HG02610 (cell line): ENCODE measurements around the gene TADA3.
"Not testable (repeated sequence)": the region's sequence is repeated elsewhere in the genome, so short reads cannot be mapped to it uniquely, and the experiment has no call there.

Experiments
- ATAC-seq: cut with Tn5 transposase; IDR thresholded peaks from one replicate; pipeline ENCODE4 v1.9.1; 2021; ENCODE audit warnings: mild to moderate bottlenecking, moderate library complexity; ENCODE audit not compliant: unreplicated experiment

TADA3 gene

DNA sequence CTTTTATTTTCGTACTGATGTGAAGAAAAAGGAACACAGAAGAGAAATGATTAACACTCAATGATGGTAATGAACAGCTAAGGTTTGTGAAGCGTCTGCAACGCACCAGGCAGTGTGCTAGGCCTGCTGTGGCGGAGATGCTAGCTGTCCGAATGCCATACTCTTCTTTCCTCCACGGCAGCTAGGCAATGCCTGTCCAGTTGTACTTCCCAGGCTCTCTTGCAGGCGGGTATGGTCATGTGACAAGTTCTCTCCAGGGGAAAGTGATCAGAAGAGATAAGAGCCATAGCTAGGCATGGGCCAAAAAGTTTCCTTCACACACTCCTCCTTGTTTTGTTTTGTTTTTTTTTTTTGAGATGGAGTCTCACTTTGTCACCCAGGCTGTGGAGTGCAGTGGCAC is 6.7 kb downstream of the TADA3 start:
- ATAC-seq = no peak

DNA sequence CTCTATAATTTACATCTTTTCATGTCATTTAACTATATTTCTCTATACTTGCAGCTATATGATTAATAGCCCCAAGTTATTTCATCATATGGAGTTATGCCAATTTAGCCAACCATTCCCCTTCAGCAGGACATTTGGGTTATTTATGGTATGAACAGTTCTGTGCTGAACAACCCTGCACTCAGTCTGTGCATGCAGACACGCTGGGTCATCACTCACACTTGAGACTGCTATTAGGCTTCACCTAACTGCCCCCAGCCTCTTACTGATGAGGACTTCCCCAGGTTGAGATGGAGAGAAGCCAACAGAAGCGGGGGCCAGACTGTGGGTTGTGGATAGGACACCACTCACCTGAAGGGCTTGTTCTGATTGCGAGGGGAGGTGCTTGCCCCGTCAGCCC is 7.3 kb downstream of the TADA3 start:
- ATAC-seq = no peak

DNA sequence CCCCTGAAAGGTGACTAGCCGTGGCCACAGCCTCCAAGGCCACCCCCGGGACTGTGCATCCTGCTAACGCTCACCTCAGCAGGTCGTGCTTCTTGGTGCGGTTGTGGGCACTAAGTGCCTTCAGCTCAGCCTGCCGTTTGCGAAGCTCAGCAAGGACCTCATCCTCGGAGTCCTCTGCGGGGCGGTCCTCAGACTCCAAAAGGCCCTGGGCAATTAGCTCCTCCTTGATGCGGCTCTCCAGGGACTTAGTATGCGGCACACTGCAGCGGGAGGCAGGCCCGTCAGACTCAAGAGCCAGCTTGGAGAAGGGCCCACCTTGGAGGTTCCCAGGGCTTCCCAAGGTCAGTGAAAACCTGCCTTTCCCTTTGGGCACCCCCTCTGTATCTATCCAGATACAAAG is 8.3 kb downstream of the TADA3 start:
- ATAC-seq = no peak

DNA sequence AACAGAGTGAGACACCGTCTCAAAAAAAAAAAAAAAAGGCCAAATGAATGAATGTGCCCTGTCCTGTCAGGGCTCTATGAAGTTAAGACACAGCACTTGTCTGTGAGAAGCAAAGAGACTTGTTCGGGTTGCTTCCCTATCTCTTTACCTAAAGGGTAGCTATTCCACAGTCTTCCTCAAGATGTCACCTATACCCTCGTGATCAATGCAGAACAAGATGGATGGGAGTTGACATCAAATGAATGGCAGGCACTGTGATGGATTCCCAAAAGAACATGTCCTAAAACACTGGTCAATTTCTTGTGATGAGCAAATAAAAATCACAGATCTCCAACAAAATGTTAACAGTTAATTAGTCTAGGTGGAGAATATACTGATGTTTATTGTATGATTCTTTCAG is 9.5 kb downstream of the TADA3 start:
- ATAC-seq = no peak

DNA sequence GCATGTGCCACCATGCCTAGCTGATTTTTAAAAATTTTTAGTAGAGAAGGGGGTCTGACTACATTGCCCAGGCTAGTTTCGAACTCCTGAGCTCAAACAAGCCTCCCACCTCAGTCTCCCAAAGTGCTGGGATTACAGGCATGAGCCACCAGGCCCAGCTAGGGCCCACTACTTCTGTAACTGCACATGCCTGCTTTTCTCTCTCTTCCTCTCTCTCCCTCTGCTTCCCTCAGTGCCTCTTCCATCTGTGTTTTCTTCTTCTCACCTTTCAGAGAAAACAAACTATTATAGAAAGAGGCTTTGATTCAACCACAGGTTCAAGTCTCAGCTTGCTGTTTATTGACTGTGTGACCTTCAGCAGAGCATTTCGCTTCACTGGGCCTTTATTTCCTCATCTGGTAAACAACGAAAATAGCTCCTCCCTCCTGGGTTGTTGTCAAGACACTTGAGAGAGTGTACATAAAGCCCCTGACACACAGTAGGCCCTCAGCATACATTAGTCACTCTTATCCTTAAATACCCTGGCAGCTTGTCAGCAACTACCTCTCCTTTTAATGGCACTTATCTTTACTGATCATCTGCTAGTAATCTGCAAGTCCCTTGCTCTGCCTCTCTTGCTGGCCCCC is 10.2 kb downstream of the TADA3 start:
- no peak for ATAC-seq

DNA sequence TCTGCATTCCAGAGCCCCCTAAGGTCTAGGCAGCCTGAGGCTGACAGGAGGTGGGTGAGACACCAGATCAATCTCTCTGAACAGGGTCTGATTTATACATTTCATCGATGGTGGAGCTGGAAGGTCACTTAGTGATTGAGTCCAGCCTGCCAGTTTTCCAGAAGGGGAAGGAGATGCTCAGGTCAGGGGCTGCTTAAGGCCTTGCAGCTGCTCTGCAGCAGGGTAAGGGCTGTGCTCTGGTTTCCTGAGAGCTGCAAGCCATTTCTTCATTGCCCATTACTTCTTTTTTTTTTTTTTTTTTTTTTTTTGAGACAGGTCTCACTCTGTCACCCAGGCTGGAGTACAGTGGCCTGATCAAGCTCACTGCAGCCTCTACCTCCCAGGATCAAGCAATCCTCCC is 10.7 kb downstream of the TADA3 start:
- no peak for ATAC-seq

DNA sequence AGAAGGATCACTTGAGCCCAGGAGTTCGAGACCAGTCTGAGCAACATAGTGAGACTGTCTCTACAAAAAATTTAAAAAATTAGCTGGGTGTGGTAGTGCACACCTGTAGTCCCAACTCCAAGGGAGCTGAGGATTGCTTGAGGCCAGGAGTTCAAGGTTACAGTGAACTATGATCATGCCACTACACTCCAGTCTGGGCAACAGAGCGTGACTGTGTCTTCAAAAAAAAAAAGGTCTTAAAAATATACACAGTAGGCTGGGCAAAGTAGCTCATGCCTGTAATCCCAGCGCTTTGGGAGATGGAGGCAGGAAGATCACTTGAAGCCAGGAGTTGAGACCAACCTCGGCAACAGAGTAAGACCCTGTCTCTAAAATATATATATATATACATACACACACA is 11.4 kb downstream of the TADA3 start:
- ATAC-seq = no peak

DNA sequence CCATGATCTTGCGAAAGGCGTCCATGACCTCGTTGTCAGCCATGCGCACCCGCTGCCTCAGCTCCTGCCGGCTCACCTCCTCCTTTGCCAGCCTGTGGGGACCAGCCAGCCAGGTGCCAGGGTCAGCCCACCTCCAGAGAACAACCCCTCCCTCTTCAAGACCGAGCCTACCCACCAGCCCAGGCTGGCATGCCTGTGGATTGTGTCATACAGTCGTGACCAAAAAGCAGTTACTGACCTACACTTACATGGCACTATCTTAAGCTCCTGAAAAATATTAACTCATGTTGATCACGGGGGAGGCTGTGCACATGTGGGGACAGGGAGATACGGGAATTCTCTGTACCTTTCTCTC is 11.8 kb downstream of the TADA3 start:
- ATAC-seq = no peak

DNA sequence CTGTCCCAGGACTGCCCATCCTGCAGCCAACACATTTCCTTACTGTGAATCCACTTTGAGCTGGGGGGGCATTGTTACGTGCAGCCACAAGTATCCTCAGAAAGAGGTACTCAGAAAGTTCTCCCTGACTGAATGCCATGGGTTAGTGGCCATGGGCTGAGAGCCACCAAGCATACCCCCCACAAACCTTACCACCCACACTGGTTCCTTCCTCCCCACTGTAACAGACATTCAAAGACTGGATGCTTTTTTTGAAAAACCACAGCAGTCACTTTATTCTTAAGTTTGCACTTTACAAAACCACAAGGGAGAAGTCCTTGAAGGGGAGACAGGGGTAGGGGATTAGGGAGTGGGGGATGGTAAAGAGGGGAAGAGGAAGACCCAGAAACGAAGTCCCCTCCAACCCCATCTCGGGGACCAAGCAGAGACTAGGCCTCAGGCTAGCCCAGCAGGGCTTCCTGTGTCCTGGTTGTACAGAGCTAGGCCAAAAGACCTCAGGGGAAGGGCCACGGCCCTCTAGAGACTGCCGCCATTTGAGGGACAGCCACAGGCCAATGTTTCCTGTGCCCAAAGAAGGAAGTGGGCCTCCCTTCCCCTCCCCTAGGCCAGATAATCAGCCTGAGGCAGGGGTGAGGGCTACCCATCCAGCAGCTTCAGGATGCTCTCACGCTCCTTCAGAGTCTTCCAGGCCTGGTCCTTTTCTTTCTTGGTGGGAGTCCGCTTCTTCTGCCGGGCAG is 12.4 kb downstream of the TADA3 start:
- ATAC-seq = peak; percentile 51

DNA sequence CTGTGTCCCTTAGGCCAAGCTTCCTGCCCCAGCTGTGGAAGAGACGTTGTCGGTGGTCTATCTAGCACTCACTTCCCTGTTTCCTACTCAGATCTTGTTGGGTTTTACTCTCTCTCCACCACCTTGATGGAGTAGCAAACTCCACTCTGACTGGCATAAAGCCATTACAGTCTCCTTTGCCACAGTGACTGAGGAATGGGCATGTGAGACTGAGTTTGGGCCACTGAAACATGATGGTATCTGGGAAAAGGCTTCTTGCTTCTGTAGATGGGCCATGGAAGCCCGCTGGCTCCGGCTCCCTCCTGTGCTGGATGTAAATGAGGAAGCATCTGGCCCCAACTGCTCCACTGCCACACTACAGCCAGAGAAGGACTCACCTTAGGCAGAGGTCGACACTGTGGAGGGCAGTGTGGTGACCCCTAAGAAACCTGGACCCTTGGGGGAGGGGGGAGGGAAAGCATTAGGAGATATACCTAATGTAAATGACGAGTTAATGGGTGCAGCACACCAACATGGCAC is 13.1 kb downstream of the TADA3 start:
- no peak for ATAC-seq

DNA sequence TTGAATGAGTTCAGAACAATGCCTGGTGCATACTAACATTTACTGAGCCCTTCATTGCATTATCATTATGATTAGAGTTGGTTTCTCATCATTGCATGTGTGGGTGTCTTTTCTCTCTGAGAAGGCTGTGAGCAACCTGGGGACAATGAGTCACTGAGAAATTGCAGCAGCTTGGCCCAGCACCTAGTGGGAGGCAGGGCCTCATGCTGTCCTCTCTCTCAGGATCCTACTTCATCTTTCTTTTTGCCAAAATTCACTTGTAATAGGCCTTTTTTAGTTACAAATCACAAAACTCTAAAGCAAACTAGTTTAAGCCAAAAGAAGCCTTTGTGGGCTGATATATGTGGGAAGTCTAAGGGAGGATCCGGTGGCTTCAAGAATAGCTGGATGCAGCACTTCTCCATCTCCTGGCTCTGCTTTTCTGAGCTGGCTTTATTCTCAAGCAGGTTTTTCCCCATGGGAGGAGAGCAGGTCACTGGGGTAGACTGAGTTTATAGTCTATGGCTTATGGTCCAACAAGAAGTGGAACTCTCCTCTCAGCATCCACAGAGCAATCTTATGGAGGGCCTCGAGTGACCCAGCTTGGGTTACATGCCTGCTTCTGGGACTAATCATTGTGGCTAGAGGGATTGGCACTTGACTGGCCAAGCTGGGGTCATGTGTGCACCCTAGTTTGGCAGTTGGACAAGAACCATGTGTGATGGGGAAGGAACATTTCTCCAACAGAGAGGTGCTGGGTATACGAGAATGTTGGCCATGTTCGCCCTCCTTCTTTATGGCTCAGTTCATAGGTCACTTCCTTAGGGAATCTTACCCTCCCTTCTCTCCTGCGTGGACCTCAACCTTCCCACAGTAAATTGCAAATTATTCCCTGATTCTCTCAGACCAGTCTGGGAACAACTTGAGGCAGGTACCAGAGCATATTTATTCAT is 13.9 kb downstream of the TADA3 start:
- no peak for ATAC-seq

DNA sequence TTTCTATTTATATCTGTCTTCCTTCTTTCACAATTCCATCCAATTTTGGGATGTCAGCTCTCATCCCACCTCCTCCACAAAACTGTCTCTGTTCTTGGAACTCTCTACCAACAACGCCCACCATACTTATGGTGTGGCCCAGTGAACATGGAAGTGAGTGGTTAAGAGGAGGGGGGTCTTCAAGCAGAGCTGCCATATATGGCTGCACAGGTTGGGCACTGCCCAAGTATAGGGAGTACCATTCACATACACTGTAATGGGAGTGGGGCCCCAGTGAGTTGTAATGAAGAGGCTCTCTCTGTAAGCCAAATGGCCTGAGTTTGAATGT is 14.6 kb downstream of the TADA3 start:
- no peak for ATAC-seq

DNA sequence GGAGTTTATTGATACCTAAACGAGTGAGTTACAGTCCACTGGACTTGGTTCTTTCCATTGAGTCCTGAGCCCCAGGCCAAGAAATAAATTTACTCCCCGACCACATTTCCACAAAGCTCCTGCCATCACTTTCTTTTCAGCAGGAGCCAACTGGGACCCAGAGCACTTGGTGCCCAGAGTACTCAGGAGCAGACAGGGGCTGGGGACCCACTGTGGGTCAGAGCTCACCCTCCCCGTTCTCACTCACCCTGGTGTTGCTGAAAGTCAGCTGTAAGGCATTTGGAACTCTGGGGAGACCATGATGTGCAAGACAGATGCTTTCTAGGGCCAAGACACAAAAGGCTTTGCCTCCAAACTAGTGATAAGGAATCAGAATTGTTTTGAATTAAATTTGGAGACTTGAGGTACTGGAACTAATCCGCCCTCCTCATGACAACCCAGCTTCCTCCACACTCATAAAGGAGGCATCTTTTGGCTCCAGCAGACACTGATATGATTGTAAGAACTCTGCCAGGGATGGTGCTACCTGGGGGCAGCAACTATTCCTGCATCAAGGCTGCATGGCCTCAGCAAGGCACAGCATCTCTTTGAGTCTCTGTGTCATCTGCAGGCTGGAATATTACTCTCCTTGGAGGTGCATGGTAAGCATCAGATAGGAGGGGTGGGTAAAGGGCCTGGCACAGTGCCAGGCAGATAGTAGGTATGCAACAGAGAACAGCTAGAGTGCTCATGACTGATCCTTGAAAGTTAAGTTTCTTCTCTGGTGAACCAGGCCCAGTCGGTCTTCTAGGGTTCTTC is 15.2 kb downstream of the TADA3 start:
- ATAC-seq = no peak

DNA sequence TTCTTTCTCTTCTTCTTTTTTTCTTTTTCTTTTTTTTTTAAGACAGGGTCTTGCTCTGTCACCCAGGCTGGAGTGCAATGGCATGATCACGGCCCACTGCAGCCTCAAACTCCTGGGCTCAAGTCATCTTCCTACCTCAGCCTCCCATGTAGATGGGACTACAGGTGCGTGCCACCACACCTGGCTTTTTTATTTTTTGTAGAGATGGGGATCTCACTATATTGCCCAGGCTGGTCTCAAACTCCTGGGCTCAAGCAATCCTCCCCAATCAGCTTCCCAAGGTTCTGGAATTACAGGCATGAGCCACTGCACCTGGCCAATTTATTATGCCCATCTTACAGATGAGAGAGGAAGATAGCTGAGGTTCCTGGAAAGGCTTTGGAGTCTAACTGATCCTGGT is 21.3 kb downstream of the TADA3 start:
- not testable (repeated sequence) for ATAC-seq

DNA sequence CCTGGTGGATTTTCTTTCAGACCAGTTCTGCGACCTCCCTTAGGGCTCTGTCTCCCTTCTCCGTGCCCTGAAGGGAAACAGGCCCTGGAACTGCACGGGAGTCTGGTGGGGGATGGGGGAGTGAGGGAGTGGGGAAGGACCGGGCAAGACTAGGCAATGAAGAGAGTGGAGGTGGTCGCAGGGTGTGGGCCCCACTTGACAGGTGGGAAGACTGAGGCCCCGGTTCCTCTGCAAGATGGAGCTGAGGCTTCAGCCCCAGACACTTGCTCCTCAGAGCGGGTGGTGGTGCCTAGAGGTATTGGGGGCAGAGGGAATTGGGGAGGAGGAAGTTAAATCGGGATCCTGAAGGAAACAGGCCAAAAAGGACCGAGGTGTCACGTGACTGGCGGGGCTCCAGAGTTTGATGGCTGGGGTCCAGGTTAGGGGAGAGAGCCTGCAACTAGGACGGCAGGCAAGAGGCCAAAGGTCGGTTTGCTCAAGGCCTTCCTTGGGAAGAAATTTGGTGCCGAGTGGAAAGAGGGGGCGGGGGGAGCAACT is 21.9 kb downstream of the TADA3 start:
- no peak for ATAC-seq

DNA sequence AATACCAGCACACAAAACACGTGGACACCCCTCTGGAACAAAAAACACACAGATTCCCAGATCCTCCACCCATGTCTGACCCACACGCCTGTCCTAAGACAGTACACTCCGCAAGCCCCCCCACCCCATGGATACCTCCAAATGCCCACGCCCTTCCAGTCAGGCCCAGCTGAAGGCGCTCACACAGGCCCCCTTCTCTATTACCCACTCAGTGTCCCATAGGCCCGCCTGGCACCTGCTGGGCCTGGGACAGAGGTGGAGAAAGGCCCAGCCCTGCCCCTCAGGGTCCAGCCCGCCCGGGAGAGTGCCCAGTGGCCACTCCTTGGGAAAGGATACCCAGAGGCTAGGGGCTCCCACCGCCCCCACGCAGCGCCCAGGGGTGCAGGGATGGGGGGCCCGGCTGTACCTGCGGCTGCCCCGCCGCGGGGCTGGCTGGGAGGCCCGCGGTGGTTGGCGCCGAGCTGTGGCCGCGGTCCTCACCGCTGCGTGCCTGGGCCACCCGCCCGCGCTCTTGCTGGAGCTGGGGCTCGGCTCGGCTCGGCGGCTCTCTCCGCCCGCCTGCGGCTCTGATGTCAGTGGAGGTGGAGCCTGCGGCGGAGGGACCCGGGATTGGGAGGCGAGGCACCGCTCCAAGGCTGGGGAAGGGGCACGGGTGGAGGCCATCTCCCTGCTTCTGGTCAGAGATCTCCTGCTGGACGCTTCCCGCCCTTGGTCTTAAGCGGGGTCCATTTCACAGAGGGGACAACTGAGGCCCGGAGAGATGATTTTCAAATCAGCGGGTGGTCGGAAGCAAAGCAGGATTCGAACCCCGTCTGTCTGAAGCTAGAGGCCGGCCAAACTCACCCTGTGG is 22.6 kb downstream of the TADA3 start, which contains the start of gene CAMK1:
CAMK1 (minus strand) TSS at position 522 of the 850 bp plus-strand sequence. CDS start 2,198 bp downstream, outside the sequence.
- peak; percentile 71 for ATAC-seq

DNA sequence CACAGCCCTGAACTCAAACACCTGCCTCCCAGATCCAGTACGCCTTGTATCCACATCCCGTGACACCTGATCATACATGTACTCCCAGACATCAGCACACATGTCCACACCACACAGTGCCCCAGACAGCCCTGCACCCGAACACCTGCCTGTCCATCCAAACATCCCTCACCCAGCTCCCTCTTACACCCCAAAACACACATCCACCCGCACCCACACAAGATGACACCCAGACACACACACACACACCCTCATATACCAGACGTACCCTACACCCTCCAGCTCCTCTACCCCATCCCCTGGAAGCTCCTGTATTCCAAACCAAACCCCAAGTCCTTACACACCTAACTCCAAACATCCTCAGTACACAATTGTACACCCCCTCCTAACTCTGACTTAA is 23.3 kb downstream of the TADA3 start:
- ATAC-seq = no peak

DNA sequence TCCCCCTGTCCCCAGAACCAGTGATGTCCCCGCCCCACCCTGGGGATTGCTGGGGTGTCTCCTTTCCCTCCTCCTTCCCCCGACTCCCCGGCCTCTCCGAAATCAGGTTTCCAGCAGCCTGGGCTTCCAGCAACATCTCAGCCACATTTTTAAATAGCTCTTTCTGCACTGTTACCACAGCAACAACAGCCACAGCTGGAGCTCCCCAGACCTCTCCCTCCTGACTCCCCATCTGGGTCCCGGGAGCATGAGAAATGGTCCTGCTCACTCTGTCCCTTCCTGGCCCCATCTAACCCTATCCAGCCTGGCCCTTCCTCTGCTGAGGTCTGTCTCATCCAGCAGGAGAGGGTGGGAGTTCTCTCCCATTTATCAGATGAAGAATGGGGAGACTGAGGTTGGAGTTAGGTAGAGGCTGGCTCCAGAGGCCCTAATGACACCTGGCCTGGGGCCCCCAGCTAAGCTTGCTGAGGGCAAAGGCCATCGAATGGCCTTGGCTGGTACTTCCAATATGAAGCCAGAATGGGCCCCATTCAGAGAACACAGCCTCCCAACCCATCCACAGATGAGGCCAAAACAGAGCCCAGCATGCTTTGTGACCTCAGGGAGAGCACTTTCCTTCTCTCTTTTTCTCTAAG is 24.0 kb downstream of the TADA3 start:
- ATAC-seq = no peak

DNA sequence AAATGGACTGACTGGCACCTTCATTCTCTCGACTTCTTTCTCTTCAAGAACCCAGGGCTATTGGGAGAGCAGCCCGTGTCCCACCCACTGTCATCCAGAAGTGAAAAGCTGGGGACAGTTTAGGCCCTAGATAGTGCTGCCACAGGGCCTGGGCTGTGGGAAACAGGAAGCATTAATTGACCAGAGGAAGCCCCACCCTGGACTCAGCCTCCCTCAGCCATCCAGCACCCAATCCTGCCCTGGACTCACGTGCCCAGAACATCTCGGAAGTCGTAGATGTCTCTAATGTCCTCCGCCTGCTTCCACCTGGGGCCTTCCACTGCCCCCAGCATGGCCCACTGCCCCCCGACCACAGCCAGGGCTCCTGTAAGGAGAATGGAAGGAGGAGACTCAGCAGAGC is 24.9 kb downstream of the TADA3 start:
- ATAC-seq = no peak
